Endodermal cell (in vitro differentiated cells): ENCODE measurements around the gene EFNA5. TPM values are rescaled to one million over a fixed set of nuclear protein-coding genes. Genes with fewer than 3 reads are reported as not detected.

Experiments used
- DNase-seq: peaks from one replicate; pipeline ENCODE4 v3.0.0-alpha.2; 2017
- H3K27ac ChIP-seq: 2 replicates; pipeline ENCODE4 v1.5.1; 2013; ENCODE audit warnings: mild to moderate bottlenecking, low read depth, low read length, moderate library complexity
- H3K27me3 ChIP-seq: 2 replicates; pipeline ENCODE4 v1.6.1; 2013; ENCODE audit warnings: mild to moderate bottlenecking, low read length, moderate library complexity; ENCODE audit not compliant: insufficient read depth, control insufficient read depth, poor library complexity, severe bottlenecking
- H3K36me3 ChIP-seq: 2 replicates; pipeline ENCODE4 v1.7.0; 2013; ENCODE audit warnings: mild to moderate bottlenecking, low read length, moderate library complexity; ENCODE audit not compliant: control insufficient read depth, insufficient read depth
- H3K4me1 ChIP-seq: one replicate; pipeline ENCODE4 v1.7.0; 2013; ENCODE audit warnings: low read length; ENCODE audit not compliant: control insufficient read depth, insufficient read depth
- H3K4me3 ChIP-seq: 2 replicates; pipeline ENCODE4 v1.5.1; 2013; ENCODE audit warnings: mild to moderate bottlenecking, low read length, moderate library complexity
- H3K9ac ChIP-seq: 2 replicates; pipeline ENCODE4 v1.6.1; 2013; ENCODE audit warnings: mild to moderate bottlenecking, low read length, moderate library complexity; ENCODE audit not compliant: poor library complexity, severe bottlenecking; ENCODE audit errors: extremely low read depth
- H3K9me3 ChIP-seq: 2 replicates; pipeline ENCODE4 v1.6.1; 2013; ENCODE audit warnings: mild to moderate bottlenecking, low read length, moderate library complexity; ENCODE audit not compliant: control insufficient read depth
- H3K27ac Mint-ChIP-seq: 2 replicates; pipeline ENCODE4 v1.8.0; 2020; ENCODE audit warnings: mixed read lengths
- H3K27me3 Mint-ChIP-seq: 2 replicates; pipeline ENCODE4 v1.8.0; 2021; ENCODE audit warnings: mild to moderate bottlenecking, mixed read lengths; ENCODE audit not compliant: insufficient read depth
- H3K36me3 Mint-ChIP-seq: 2 replicates; pipeline ENCODE4 v1.8.0; 2020; ENCODE audit warnings: low read depth, mixed read lengths
- H3K4me1 Mint-ChIP-seq: 2 replicates; pipeline ENCODE4 v1.8.0; 2020; ENCODE audit warnings: mixed read lengths
- H3K4me3 Mint-ChIP-seq: 2 replicates; pipeline ENCODE4 v1.8.0; 2020; ENCODE audit warnings: mild to moderate bottlenecking, moderate library complexity, mixed read lengths
- H3K9me3 Mint-ChIP-seq: 2 replicates; pipeline ENCODE4 v1.8.0; 2020; ENCODE audit warnings: mild to moderate bottlenecking, mixed read lengths
- WGBS, 2 experiments: methylation state at CpG; one replicate each; pipeline versions ENCODE4 v1.1.5 to v1.1.7; 2013; ENCODE audit warnings: missing lambda C conversion rate in 2 of 2, mixed read lengths in 1 of 2; ENCODE audit not compliant: insufficient coverage in 1 of 2, insufficient read length in 1 of 2; 5-methylcytosine and 5-hydroxymethylcytosine counted together
- total RNA-seq, 2 donors: library from RNA; stranded (reverse); fragmentation: NEBNext Ultra II Directional in 1 of 2; extraction: Animal tissue kit (Norgen Biotek cat#: 25700) in 1 of 2; gene quantifications; 2 replicates in 1 of 2; 3 replicates in 1 of 2; pipeline ENCODE4 v1.2.1, GENCODE V29; 2021
- TF ChIP-seq, protein P1 (sequence below): fragments of 200-600 bp; sonication (generic); conservative IDR thresholded peaks from 2 replicates; pipeline ENCODE4 v1.5.0; 2021; ENCODE audit warnings: antibody characterized with exemption, mild to moderate bottlenecking

EFNA5 gene
- total RNA-seq, 2 donors from 2014 or later: 53.3 to 63.1 TPM

GRCh38 chr5:107338335-107338734 is 332.4 kb downstream of the EFNA5 start:
- no peak overlapping the region for H3K27ac Mint-ChIP-seq
- 92 to 100% methylated on average over 1 to 2 of the region's 2 CpGs for WGBS, 2 experiments
- H3K9ac ChIP-seq: no peak overlapping the region
- TF ChIP-seq, protein P1, sequence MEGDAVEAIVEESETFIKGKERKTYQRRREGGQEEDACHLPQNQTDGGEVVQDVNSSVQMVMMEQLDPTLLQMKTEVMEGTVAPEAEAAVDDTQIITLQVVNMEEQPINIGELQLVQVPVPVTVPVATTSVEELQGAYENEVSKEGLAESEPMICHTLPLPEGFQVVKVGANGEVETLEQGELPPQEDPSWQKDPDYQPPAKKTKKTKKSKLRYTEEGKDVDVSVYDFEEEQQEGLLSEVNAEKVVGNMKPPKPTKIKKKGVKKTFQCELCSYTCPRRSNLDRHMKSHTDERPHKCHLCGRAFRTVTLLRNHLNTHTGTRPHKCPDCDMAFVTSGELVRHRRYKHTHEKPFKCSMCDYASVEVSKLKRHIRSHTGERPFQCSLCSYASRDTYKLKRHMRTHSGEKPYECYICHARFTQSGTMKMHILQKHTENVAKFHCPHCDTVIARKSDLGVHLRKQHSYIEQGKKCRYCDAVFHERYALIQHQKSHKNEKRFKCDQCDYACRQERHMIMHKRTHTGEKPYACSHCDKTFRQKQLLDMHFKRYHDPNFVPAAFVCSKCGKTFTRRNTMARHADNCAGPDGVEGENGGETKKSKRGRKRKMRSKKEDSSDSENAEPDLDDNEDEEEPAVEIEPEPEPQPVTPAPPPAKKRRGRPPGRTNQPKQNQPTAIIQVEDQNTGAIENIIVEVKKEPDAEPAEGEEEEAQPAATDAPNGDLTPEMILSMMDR: no peak
- H3K27me3 ChIP-seq: no peaks in the 10 kb centered on the region
- no peak overlapping the region for H3K4me3 ChIP-seq
- no peak overlapping the region for H3K4me3 Mint-ChIP-seq
- H3K27me3 Mint-ChIP-seq: no peaks in the 10 kb centered on the region
- no peaks in the 10 kb centered on the region for H3K36me3 Mint-ChIP-seq
- H3K27ac ChIP-seq: no peak overlapping the region
- no peaks in the 10 kb centered on the region for H3K4me1 ChIP-seq
- H3K36me3 ChIP-seq: no peaks in the 10 kb centered on the region
- no peak for DNase-seq
- no peaks in the 10 kb centered on the region for H3K9me3 ChIP-seq
- peaks cover 3% of the 10 kb centered on the region for H3K4me1 Mint-ChIP-seq
- no peaks in the 10 kb centered on the region for H3K9me3 Mint-ChIP-seq

GRCh38 chr5:107337281-107337680 is 333.5 kb downstream of the EFNA5 start:
- no peak overlapping the region for H3K4me3 Mint-ChIP-seq
- Histone ChIP-seq H3K27ac (no peak overlapping the region), H3K36me3 (no peaks in the 10 kb centered on the region), H3K27me3 (no peaks in the 10 kb centered on the region), H3K4me1 (no peaks in the 10 kb centered on the region), H3K4me3 (no peak overlapping the region), H3K9ac (no peak overlapping the region), H3K9me3 (no peaks in the 10 kb centered on the region)
- WGBS, 2 experiments: 83 to 100% methylated on average over 1 of the region's 1 CpG
- no peaks in the 10 kb centered on the region for H3K36me3 Mint-ChIP-seq
- H3K9me3 Mint-ChIP-seq: no peaks in the 10 kb centered on the region
- TF ChIP-seq, protein P1: no peak
- peaks cover under 1% of the 10 kb centered on the region for H3K4me1 Mint-ChIP-seq
- no peaks in the 10 kb centered on the region for H3K27me3 Mint-ChIP-seq
- no peak overlapping the region for H3K27ac Mint-ChIP-seq
- no peak for DNase-seq

DNA sequence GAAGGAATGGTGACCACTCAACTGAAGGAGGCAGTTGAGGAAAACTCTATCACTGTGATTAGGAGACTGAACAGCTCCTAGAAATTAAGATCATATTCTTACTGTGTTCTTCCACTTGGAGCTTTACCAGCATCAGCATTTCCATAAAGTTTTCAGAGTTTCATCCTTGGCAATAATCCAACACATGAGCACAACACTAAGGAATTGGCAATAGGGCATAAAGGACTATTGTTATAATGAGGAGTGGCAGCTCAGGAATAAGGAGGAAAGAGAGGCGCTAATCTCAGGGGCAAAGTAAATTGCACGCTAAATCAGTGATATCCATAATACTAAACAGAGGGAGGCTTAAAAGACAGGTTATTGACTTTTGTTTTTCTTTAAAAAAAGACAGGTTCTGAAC is 338.9 kb downstream of the EFNA5 start:
- 89 to 100% methylated on average over 2 of the region's 2 CpGs for WGBS, 2 experiments

More for the DNA sequence above, 338.9 kb downstream of the EFNA5 start:
- no peak overlapping the region for H3K4me3 ChIP-seq
- peaks cover 5% of the 10 kb centered on the region for H3K27me3 ChIP-seq
- H3K36me3 ChIP-seq: no peaks in the 10 kb centered on the region
- Mint-ChIP-seq H3K36me3 (no peaks in the 10 kb centered on the region), H3K4me3 (no peak overlapping the region), H3K4me1 (peaks cover 5% of the 10 kb centered on the region), H3K9me3 (no peaks in the 10 kb centered on the region), H3K27me3 (peaks cover 2% of the 10 kb centered on the region), H3K27ac (no peak overlapping the region)
- H3K9ac ChIP-seq: no peak overlapping the region
- no peak for DNase-seq
- H3K4me1 ChIP-seq: no peaks in the 10 kb centered on the region
- TF ChIP-seq, protein P1: no peak
- H3K9me3 ChIP-seq: no peaks in the 10 kb centered on the region
- no peak overlapping the region for H3K27ac ChIP-seq
